Smooth muscle cell (in vitro differentiated cells): ENCODE data around the gene EGR1. TPM values are rescaled to one million over a fixed set of nuclear protein-coding genes. Genes with fewer than 3 reads are reported as not detected.

Experiments
- DNase-seq: peaks from one replicate; lab custom pipeline; 2025; ENCODE audit not compliant: unreplicated experiment; lab: John Stamatoyannopoulos, UW
- H2AFZ ChIP-seq: fragments of 200-600 bp; sonication (generic); 2 replicates; pipeline ENCODE4 v1.6.0; 2016; ENCODE audit warnings: antibody characterized with exemption, low read depth, mild to moderate bottlenecking
- H3F3A ChIP-seq: fragments of 200-600 bp; sonication (generic); 2 replicates; pipeline ENCODE4 v1.6.0; 2017; ENCODE audit warnings: antibody characterized with exemption, low read depth
- H3K27ac ChIP-seq: fragments of 200-600 bp; sonication (generic); 2 replicates; pipeline ENCODE4 v1.5.1; 2016; ENCODE audit warnings: low read depth, mild to moderate bottlenecking
- H3K27me3 ChIP-seq: fragments of 200-600 bp; sonication (generic); 2 replicates; pipeline ENCODE4 v1.6.1; 2016; ENCODE audit warnings: low read depth, mild to moderate bottlenecking
- H3K36me3 ChIP-seq: fragments of 200-600 bp; sonication (generic); 2 replicates; pipeline ENCODE4 v1.5.1; 2016; ENCODE audit warnings: low read depth
- H3K4me1 ChIP-seq: fragments of 200-600 bp; sonication (generic); 2 replicates; pipeline ENCODE4 v1.5.1; 2016; ENCODE audit warnings: low read depth
- H3K4me2 ChIP-seq: fragments of 200-600 bp; sonication (generic); 2 replicates; pipeline ENCODE4 v1.6.0; 2016; ENCODE audit warnings: mild to moderate bottlenecking
- H3K4me3 ChIP-seq: fragments of 200-600 bp; sonication (generic); 2 replicates; pipeline ENCODE4 v1.5.1; 2016; ENCODE audit warnings: mild to moderate bottlenecking
- H3K79me2 ChIP-seq: fragments of 200-600 bp; sonication (generic); 2 replicates; pipeline ENCODE4 v1.6.0; 2016; ENCODE audit warnings: low read depth, mild to moderate bottlenecking
- H3K9ac ChIP-seq: fragments of 200-600 bp; sonication (generic); 2 replicates; pipeline ENCODE4 v1.6.0; 2016; ENCODE audit warnings: low read depth
- H3K9me3 ChIP-seq: fragments of 200-600 bp; sonication (generic); replicated peaks from 2 replicates; pipeline ENCODE4 v1.5.1; 2016; ENCODE audit warnings: low read depth
- H4K20me1 ChIP-seq: fragments of 200-600 bp; sonication (generic); 2 replicates; pipeline ENCODE4 v1.6.0; 2016; ENCODE audit warnings: low read depth
- WGBS: methylation state at CpG from one replicate; pipeline ENCODE4 v1.1.7; 2016; ENCODE audit warnings: low lambda C conversion rate; 5-methylcytosine and 5-hydroxymethylcytosine counted together
- polyA plus RNA-seq: library from polyadenylated mRNA; unstranded; fragments of >200 nt; fragmentation: Nextera tagmentation; extraction: Ambion mirVana; gene quantifications from 2 replicates; pipeline ENCODE4 v1.2.1, GENCODE V29; 2016
- total RNA-seq: library from RNA; depleted of rRNA; stranded (reverse); fragments of >200 nt; gene quantifications from 2 replicates; pipeline ENCODE4 v1.2.3, GENCODE V29; 2014
- TF ChIP-seq, protein P1 (sequence below): fragments of 200-600 bp; sonication (generic); IDR thresholded peaks from 2 replicates; pipeline ENCODE4 v1.5.1; 2017; ENCODE audit warnings: borderline replicate concordance, mild to moderate bottlenecking, antibody characterized with exemption; ENCODE audit not compliant: insufficient read depth, poor library complexity, severe bottlenecking

Gene EGR1
- total and polyA plus RNA-seq, 2 experiments from 2014 or later: 250 to 1,110 TPM

DNA sequence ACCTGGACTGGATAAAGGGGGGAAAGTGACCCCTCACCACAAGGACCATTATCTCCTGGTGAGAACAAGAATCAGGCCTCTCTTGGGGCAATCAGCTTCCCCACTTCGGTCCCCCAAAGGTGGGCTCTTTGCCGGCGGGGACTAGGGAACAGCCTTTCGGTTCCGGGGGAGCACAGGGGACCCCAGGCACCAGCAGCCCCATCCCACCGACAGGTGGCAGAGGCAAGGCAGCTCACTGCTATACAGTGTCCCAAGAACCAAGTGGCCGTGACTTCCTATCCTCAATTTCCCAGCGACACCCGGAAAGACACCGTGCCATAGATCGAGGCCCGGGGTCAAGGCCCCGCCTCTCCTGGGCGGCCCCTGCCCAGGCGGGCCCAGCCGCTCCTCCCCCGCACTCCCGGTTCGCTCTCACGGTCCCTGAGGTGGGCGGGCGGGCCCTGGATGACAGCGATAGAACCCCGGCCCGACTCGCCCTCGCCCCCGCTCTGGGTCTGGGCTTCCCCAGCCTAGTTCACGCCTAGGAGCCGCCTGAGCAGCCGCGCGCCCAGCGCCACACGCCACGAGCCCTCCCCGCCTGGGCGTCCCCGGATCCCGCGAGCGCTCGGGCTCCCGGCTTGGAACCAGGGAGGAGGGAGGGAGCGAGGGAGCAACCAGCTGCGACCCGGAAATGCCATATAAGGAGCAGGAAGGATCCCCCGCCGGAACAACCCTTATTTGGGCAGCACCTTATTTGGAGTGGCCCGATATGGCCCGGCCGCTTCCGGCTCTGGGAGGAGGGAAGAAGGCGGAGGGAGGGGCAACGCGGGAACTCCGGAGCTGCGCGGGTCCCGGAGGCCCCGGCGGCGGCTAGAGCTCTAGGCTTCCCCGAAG is 655 bp upstream of the EGR1 start:
- Histone ChIP-seq H3K79me2 (peaks cover 9% of the 10 kb centered on the region), H3K9ac (peak overlapping the region; percentile 88), H3F3A (peaks cover 30% of the 10 kb centered on the region), H3K9me3 (no peaks in the 10 kb centered on the region), H2AFZ (no peak overlapping the region), H3K4me3 (peak overlapping the region; percentile 79), H3K4me1 (peaks cover 7% of the 10 kb centered on the region), H3K4me2 (peak overlapping the region; percentile 92), H3K27ac (peak overlapping the region; percentile 96), H3K27me3 (no peaks in the 10 kb centered on the region), H4K20me1 (peaks cover 42% of the 10 kb centered on the region), H3K36me3 (peaks cover 4% of the 10 kb centered on the region)
- WGBS: under 1% methylated on average over 52 of the region's 64 CpGs
- peak; percentile 99 for DNase-seq
- TF ChIP-seq, protein P1, sequence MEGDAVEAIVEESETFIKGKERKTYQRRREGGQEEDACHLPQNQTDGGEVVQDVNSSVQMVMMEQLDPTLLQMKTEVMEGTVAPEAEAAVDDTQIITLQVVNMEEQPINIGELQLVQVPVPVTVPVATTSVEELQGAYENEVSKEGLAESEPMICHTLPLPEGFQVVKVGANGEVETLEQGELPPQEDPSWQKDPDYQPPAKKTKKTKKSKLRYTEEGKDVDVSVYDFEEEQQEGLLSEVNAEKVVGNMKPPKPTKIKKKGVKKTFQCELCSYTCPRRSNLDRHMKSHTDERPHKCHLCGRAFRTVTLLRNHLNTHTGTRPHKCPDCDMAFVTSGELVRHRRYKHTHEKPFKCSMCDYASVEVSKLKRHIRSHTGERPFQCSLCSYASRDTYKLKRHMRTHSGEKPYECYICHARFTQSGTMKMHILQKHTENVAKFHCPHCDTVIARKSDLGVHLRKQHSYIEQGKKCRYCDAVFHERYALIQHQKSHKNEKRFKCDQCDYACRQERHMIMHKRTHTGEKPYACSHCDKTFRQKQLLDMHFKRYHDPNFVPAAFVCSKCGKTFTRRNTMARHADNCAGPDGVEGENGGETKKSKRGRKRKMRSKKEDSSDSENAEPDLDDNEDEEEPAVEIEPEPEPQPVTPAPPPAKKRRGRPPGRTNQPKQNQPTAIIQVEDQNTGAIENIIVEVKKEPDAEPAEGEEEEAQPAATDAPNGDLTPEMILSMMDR: peak; percentile 2

DNA sequence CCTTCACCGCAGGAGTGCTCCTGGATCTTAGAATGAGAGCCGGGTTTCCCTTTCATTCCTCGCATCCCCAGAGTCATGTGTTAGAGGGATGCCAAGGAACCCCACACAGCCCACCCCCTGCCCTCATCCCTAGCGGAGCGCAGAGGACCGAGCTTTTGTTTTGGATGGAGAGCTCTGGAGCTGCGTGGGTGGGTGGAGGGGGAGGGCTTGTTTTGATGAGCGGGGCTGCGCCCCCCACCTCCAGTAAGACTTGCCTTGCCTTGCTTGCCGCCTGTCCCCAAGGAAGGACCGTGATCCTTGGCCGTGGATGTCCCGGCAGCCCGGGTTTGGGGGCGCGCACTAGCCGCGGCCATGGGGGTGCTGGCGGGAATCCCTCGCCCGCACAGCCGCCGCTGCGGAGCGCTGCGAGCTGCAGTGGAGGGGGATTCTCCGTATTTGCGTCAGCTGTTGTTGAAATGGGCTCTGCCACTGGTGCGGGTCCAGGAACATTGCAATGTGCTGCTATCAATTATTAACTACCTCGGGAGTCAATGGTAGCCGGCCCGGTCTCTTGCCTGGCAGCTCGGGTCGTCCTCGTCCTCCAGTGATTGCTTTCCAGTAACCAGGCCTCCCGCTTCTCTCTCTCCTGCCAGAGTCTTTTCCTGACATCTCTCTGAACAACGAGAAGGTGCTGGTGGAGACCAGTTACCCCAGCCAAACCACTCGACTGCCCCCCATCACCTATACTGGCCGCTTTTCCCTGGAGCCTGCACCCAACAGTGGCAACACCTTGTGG is 1.0 kb downstream of the EGR1 start:
- Histone ChIP-seq H3K36me3 (peaks cover 4% of the 10 kb centered on the region), H2AFZ (no peak overlapping the region), H3K27me3 (no peaks in the 10 kb centered on the region), H3K4me3 (peak overlapping the region; percentile 79), H3K9ac (peak overlapping the region; percentile 84), H3F3A (peaks cover 30% of the 10 kb centered on the region), H3K9me3 (no peaks in the 10 kb centered on the region), H3K79me2 (peaks cover 9% of the 10 kb centered on the region), H3K4me2 (peak overlapping the region; percentile 88), H3K4me1 (peaks cover 7% of the 10 kb centered on the region), H4K20me1 (peaks cover 45% of the 10 kb centered on the region), H3K27ac (peak overlapping the region; percentile 29)
- TF ChIP-seq, protein P1: no peak
- no peak for DNase-seq
- 33% methylated on average over 39 of the region's 39 CpGs for WGBS

DNA sequence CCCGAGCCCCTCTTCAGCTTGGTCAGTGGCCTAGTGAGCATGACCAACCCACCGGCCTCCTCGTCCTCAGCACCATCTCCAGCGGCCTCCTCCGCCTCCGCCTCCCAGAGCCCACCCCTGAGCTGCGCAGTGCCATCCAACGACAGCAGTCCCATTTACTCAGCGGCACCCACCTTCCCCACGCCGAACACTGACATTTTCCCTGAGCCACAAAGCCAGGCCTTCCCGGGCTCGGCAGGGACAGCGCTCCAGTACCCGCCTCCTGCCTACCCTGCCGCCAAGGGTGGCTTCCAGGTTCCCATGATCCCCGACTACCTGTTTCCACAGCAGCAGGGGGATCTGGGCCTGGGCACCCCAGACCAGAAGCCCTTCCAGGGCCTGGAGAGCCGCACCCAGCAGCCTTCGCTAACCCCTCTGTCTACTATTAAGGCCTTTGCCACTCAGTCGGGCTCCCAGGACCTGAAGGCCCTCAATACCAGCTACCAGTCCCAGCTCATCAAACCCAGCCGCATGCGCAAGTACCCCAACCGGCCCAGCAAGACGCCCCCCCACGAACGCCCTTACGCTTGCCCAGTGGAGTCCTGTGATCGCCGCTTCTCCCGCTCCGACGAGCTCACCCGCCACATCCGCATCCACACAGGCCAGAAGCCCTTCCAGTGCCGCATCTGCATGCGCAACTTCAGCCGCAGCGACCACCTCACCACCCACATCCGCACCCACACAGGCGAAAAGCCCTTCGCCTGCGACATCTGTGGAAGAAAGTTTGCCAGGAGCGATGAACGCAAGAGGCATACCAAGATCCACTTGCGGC is 1.8 kb downstream of the EGR1 start:
- H3K9me3 ChIP-seq: no peaks in the 10 kb centered on the region
- H3K4me1 ChIP-seq: peaks cover 7% of the 10 kb centered on the region
- peak overlapping the region; percentile 88 for H3K4me2 ChIP-seq
- WGBS: 94% methylated on average over 44 of the region's 45 CpGs
- H3K79me2 ChIP-seq: peaks cover 9% of the 10 kb centered on the region
- no peaks in the 10 kb centered on the region for H3K27me3 ChIP-seq
- peaks cover 30% of the 10 kb centered on the region for H3F3A ChIP-seq
- peak overlapping the region; percentile 79 for H3K4me3 ChIP-seq
- H3K36me3 ChIP-seq: peaks cover 4% of the 10 kb centered on the region
- no peak overlapping the region for H3K27ac ChIP-seq
- H3K9ac ChIP-seq: peak overlapping the region; percentile 84
- peaks cover 45% of the 10 kb centered on the region for H4K20me1 ChIP-seq
- DNase-seq: no peak
- no peak overlapping the region for H2AFZ ChIP-seq
- TF ChIP-seq, protein P1: no peak
